H9 (cell line): ENCODE measurements around the gene PROSER1. TPM values are rescaled to one million over a fixed set of nuclear protein-coding genes. Genes with fewer than 3 reads are reported as not detected.

Experiments used
- DNase-seq: peaks from one replicate; pipeline ENCODE4 v3.0.0-alpha.2; 2017
- H2AFZ ChIP-seq: one replicate; pipeline ENCODE4 v1.6.1; 2013; ENCODE audit warnings: mild to moderate bottlenecking, low read length, control low read depth, moderate library complexity
- H2AK5ac ChIP-seq: 2 replicates; pipeline ENCODE4 v1.6.1; 2013; ENCODE audit warnings: low read length, control low read depth, mixed read lengths; ENCODE audit not compliant: insufficient read length
- H2BK120ac ChIP-seq: one replicate; pipeline ENCODE4 v1.6.1; 2013; ENCODE audit warnings: low read depth, mild to moderate bottlenecking, low read length, control low read depth, inconsistent platforms; ENCODE audit not compliant: poor library complexity, severe bottlenecking
- H2BK12ac ChIP-seq: 2 replicates; pipeline ENCODE4 v1.6.1; 2013; ENCODE audit warnings: low read length, control low read depth, mixed read lengths, low read depth; ENCODE audit not compliant: insufficient read length
- H2BK15ac ChIP-seq: 2 replicates; pipeline ENCODE4 v1.6.1; 2013; ENCODE audit warnings: low read depth, low read length, control low read depth
- H2BK20ac ChIP-seq: one replicate; pipeline ENCODE4 v1.6.1; 2013; ENCODE audit warnings: low read depth, mild to moderate bottlenecking, low read length, control low read depth, inconsistent platforms; ENCODE audit not compliant: poor library complexity, severe bottlenecking
- H2BK5ac ChIP-seq: 2 replicates; pipeline ENCODE4 v1.6.1; 2013; ENCODE audit warnings: low read length, control low read depth, mixed read lengths; ENCODE audit not compliant: insufficient read length
- H3K14ac ChIP-seq: 2 replicates; pipeline ENCODE4 v1.6.1; 2013; ENCODE audit warnings: low read length, control low read depth; ENCODE audit not compliant: insufficient read depth
- H3K18ac ChIP-seq: 2 replicates; pipeline ENCODE4 v1.6.1; 2013; ENCODE audit warnings: low read depth, mild to moderate bottlenecking, mixed read lengths, low read length, control low read depth; ENCODE audit not compliant: insufficient read length
- H3K23ac ChIP-seq: 2 replicates; pipeline ENCODE4 v1.6.1; 2013; ENCODE audit warnings: low read length, control low read depth, mixed read lengths, low read depth; ENCODE audit not compliant: insufficient read length
- H3K23me2 ChIP-seq: 2 replicates; pipeline ENCODE4 v1.6.1; 2013; ENCODE audit warnings: low read depth, mild to moderate bottlenecking, mixed read lengths, low read length, control low read depth; ENCODE audit not compliant: insufficient read length, poor library complexity, severe bottlenecking
- H3K27ac ChIP-seq: 2 replicates; pipeline ENCODE4 v1.5.1; 2013; ENCODE audit warnings: low read length, control low read depth, mixed read lengths, low read depth; ENCODE audit not compliant: insufficient read length
- H3K27me3 ChIP-seq: 2 replicates; pipeline ENCODE4 v1.6.1; 2013; ENCODE audit warnings: low read length, control low read depth, inconsistent platforms; ENCODE audit not compliant: insufficient read depth
- H3K4ac ChIP-seq: 2 replicates; pipeline ENCODE4 v1.6.1; 2013; ENCODE audit warnings: low read depth, mild to moderate bottlenecking, control low read depth, inconsistent platforms, low read length, moderate library complexity
- H3K4me1 ChIP-seq: 2 replicates; pipeline ENCODE4 v1.6.1; 2013; ENCODE audit warnings: low read length, control low read depth, inconsistent platforms; ENCODE audit not compliant: insufficient read depth
- H3K4me2 ChIP-seq: 2 replicates; pipeline ENCODE4 v1.6.1; 2013; ENCODE audit warnings: low read length, control low read depth, mixed read lengths; ENCODE audit not compliant: insufficient read length, insufficient read depth
- H3K56ac ChIP-seq: 2 replicates; pipeline ENCODE4 v1.6.1; 2013; ENCODE audit warnings: low read depth, mild to moderate bottlenecking, mixed read lengths, low read length, control low read depth; ENCODE audit not compliant: insufficient read length
- H3K79me1 ChIP-seq: 2 replicates; pipeline ENCODE4 v1.6.1; 2013; ENCODE audit warnings: low read depth, mild to moderate bottlenecking, moderate library complexity, low read length, control low read depth, inconsistent platforms; ENCODE audit not compliant: insufficient read depth, poor library complexity, severe bottlenecking
- H3K79me2 ChIP-seq: 2 replicates; pipeline ENCODE4 v1.6.1; 2013; ENCODE audit warnings: low read length, control low read depth, inconsistent platforms; ENCODE audit not compliant: insufficient read depth
- H3K9ac ChIP-seq: 2 replicates; pipeline ENCODE4 v1.6.1; 2013; ENCODE audit warnings: low read length, control low read depth, mixed read lengths; ENCODE audit not compliant: insufficient read length; ENCODE audit errors: extremely low read depth
- H3K9me3 ChIP-seq: one replicate; pipeline ENCODE4 v1.6.1; 2013; ENCODE audit warnings: low read depth, low read length, inconsistent platforms; ENCODE audit not compliant: control insufficient read depth
- H3T11ph ChIP-seq: one replicate; pipeline ENCODE4 v1.6.1; 2013; ENCODE audit warnings: mild to moderate bottlenecking, low read length, control low read depth, inconsistent platforms
- H4K20me1 ChIP-seq: one replicate; pipeline ENCODE4 v1.6.1; 2013; ENCODE audit not compliant: control insufficient read depth, insufficient read length, insufficient read depth
- H4K5ac ChIP-seq: 2 replicates; pipeline ENCODE4 v1.6.1; 2013; ENCODE audit warnings: low read depth, mild to moderate bottlenecking, mixed read lengths, low read length, control low read depth; ENCODE audit not compliant: insufficient read length
- H4K8ac ChIP-seq: replicated peaks from 2 replicates; pipeline ENCODE4 v1.6.1; 2013; ENCODE audit warnings: low read length, control low read depth, mixed read lengths, low read depth; ENCODE audit not compliant: insufficient read length
- H4K91ac ChIP-seq: 2 replicates; pipeline ENCODE4 v1.6.1; 2013; ENCODE audit warnings: low read depth, mild to moderate bottlenecking, moderate library complexity, mixed read lengths, low read length, control low read depth; ENCODE audit not compliant: insufficient read length
- H3K27ac Mint-ChIP-seq, 3 experiments: 2 replicates in 2 of 3; 3 replicates in 1 of 3; pipeline ENCODE4 v1.8.0; 2020 to 2021; ENCODE audit warnings: mixed read lengths in 3 of 3, mild to moderate bottlenecking in 1 of 3, moderate library complexity in 1 of 3
- H3K27me3 Mint-ChIP-seq: 2 replicates; pipeline ENCODE4 v1.8.0; 2021; ENCODE audit warnings: low read depth, mild to moderate bottlenecking, moderate library complexity, mixed read lengths
- H3K36me3 Mint-ChIP-seq, 3 experiments: 2 replicates in 2 of 3; 3 replicates in 1 of 3; pipeline ENCODE4 v1.8.0; 2020 to 2021; ENCODE audit warnings: low read depth in 3 of 3, mixed read lengths in 3 of 3; ENCODE audit not compliant: insufficient read depth in 1 of 3
- H3K4me1 Mint-ChIP-seq, 2 experiments: 2 replicates each; pipeline ENCODE4 v1.8.0; 2020; ENCODE audit warnings: mixed read lengths in 2 of 2
- H3K4me3 Mint-ChIP-seq, 2 experiments: 2 replicates in 1 of 2; 3 replicates in 1 of 2; pipeline ENCODE4 v1.8.0; 2020 to 2021; ENCODE audit warnings: mild to moderate bottlenecking in 2 of 2, mixed read lengths in 2 of 2, moderate library complexity in 1 of 2
- H3K9me3 Mint-ChIP-seq, 2 experiments: 2 replicates in 1 of 2; 3 replicates in 1 of 2; pipeline ENCODE4 v1.8.0; 2020; ENCODE audit warnings: mild to moderate bottlenecking in 2 of 2, mixed read lengths in 2 of 2, moderate library complexity in 1 of 2
- WGBS: extraction: QIAGEN DNeasy Blood & Tissue Kit; methylation state at CpG from one replicate; pipeline ENCODE4 v1.1.7; 2013; ENCODE audit warnings: missing lambda C conversion rate, low lambda C conversion rate, mixed read lengths; ENCODE audit not compliant: insufficient read length; ENCODE audit errors: extremely low coverage; 5-methylcytosine and 5-hydroxymethylcytosine counted together
- total RNA-seq: library from RNA; stranded (reverse); gene quantifications from 2 replicates; pipeline ENCODE4 v1.2.1, GENCODE V29; 2021
- TF ChIP-seq, protein P1 (sequence below): fragments of 200-600 bp; sonication (generic); conservative IDR thresholded peaks from 3 replicates; pipeline ENCODE4 v1.8.0; 2021; ENCODE audit warnings: antibody characterized with exemption, mild to moderate bottlenecking

Gene PROSER1
- total RNA-seq, 1 experiment from 2014 or later, result 84.6 TPM

DNA sequence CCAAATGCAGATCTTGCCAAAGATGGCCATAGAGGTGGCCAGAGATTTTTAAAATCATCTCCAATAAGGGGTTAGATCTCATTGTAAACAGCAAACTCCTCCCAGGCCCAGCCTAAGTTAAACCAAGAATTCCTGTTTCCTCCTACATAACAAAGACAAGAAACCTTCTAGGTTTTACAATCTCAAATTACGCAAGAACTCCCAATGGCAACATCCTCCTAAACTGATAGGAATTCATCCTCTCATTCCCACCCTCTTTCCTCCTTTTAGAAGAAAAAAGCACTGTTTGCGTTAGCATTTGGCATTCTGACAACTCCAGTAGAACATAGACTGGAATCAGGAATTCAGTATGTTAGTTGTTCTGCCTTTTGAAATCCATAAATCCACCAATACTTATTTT lies 14.6 kb downstream of the PROSER1 start:
- Histone ChIP-seq H2BK20ac (no peak overlapping the region), H3K18ac (no peak overlapping the region), H3K27ac (peak overlapping the region; percentile 99), H3K14ac (no peak overlapping the region; the same call in 1 of the 2 replicates), H3T11ph (no peak overlapping the region), H2BK12ac (no peak overlapping the region), H4K5ac (no peak overlapping the region), H2AK5ac (peak overlapping the region; percentile 67), H3K79me2 (no peaks in the 10 kb centered on the region), H2AFZ (no peak overlapping the region), H2BK15ac (no peak overlapping the region), H4K91ac (peak overlapping the region; percentile 71), H4K8ac (no peak overlapping the region), H3K4ac (no peak overlapping the region), H3K27me3 (no peaks in the 10 kb centered on the region), H3K56ac (no peak overlapping the region), H3K79me1 (peaks cover 4% of the 10 kb centered on the region), H3K4me1 (peaks cover 14% of the 10 kb centered on the region), H4K20me1 (no peaks in the 10 kb centered on the region), H3K23me2 (no peaks in the 10 kb centered on the region), H3K9ac (no peak overlapping the region), H3K9me3 (no peaks in the 10 kb centered on the region), H2BK5ac (peak overlapping the region; percentile 77), H3K4me2 (peak overlapping the region; percentile 48), H2BK120ac (no peak overlapping the region), H3K23ac (no peak overlapping the region)
- peaks cover 41 to 47% of the 10 kb centered on the region in 2 experiments for H3K4me1 Mint-ChIP-seq
- no CpG with 5 or more reads among the region's 2 CpGs for WGBS
- TF ChIP-seq, protein P1, sequence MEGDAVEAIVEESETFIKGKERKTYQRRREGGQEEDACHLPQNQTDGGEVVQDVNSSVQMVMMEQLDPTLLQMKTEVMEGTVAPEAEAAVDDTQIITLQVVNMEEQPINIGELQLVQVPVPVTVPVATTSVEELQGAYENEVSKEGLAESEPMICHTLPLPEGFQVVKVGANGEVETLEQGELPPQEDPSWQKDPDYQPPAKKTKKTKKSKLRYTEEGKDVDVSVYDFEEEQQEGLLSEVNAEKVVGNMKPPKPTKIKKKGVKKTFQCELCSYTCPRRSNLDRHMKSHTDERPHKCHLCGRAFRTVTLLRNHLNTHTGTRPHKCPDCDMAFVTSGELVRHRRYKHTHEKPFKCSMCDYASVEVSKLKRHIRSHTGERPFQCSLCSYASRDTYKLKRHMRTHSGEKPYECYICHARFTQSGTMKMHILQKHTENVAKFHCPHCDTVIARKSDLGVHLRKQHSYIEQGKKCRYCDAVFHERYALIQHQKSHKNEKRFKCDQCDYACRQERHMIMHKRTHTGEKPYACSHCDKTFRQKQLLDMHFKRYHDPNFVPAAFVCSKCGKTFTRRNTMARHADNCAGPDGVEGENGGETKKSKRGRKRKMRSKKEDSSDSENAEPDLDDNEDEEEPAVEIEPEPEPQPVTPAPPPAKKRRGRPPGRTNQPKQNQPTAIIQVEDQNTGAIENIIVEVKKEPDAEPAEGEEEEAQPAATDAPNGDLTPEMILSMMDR, result no peak
- DNase-seq, result no peak
- peak overlapping the region; percentile 5 to 9; a peak in 1 of 5 replicates for H3K4me3 Mint-ChIP-seq
- H3K36me3 Mint-ChIP-seq, result peaks cover 43 to 82% (median 80%) of the 10 kb centered on the region in 3 experiments
- H3K27me3 Mint-ChIP-seq, result no peaks in the 10 kb centered on the region
- peak overlapping the region; percentile 9 to 97 (median 76) for H3K27ac Mint-ChIP-seq
- no peaks in the 10 kb centered on the region for H3K9me3 Mint-ChIP-seq
